22Rv1 (cell line): ENCODE data around the gene GFOD1.

ENCODE experiments used
- H3K27ac ChIP-seq: fragments of 450-650 bp; 2 replicates; pipeline ENCODE4 v1.5.1; 2017
- CTCF ChIP-seq: fragments of 450-650 bp; IDR thresholded peaks from 2 replicates; pipeline ENCODE4 v1.5.1; 2017; ENCODE audit warnings: mild to moderate bottlenecking
- ZFX ChIP-seq: fragments of 450-650 bp; IDR thresholded peaks from 2 replicates; pipeline ENCODE4 v1.6.1; 2017; ENCODE audit warnings: antibody characterized with exemption, borderline replicate concordance

GFOD1 gene

DNA sequence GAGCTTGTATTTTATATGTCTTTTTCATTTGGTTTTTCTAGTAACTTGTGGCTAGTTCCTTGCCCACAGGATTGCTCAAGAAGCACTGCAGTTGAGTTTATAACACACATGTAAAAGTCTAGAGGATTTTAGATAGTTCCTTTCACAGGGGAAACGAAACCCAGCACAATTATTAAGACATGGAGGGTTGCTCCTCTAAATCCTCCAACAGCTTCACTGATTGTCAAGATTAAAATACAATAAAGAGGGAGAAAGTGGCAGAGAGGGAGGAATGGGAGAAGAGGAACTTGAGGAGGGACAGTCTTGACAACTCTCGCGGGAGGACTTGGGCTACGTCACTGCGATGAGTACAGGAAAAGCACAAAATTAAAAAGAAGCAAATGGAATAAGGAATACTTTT lies 149.4 kb downstream of the GFOD1 start:
- H3K27ac ChIP-seq: no peak overlapping the region
- TF ChIP-seq CTCF (no peak), ZFX (no peak)

DNA sequence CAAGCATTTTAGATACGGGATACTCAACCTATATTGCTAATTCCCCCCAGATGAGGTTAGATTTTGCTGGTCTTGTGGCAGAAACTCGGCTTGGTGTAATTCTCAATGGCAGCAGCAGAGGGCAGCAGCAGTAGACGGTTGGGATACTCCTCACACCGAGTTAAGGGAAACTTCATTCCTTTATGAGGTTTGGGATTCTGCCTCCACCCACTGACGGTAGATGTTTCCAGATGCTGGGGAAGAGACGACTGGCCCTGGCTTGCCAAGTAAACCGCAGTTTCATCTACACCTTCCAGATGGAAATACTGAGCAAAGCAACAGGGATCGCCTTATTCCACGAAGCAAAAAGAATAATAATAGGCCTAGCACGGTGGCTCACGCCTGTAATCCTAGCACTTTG lies 150.8 kb downstream of the GFOD1 start:
- TF ChIP-seq ZFX (no peak), CTCF (peak; percentile 90)
- no peak overlapping the region for H3K27ac ChIP-seq

DNA sequence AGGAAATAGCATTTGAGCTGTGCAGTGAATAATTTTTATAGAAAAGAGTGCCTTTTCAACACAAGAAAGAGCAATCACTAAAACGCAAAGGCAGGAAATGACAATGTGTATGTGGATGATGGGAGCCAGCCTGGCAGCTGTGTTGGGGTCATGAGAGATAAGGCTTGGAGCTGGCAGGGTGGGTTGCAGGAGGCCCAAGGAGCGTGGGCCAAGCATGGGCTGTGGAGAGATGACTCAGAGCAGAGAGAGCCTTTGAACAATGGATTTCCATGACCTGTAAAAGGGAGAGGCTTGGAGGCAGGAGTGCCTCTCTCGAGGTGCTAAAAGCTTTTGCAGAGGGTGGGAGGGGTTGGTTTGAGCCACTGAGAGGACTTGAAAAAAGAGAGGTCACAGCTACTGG lies 152.4 kb downstream of the GFOD1 start:
- no peak overlapping the region for H3K27ac ChIP-seq
- TF ChIP-seq ZFX (no peak), CTCF (no peak)

- H3K27ac ChIP-seq: no peak overlapping the region
- TF ChIP-seq ZFX (no peak), CTCF (no peak)
These were observed 155.1 kb downstream of the GFOD1 start for GRCh38 chr6:13332349-13332706.

DNA sequence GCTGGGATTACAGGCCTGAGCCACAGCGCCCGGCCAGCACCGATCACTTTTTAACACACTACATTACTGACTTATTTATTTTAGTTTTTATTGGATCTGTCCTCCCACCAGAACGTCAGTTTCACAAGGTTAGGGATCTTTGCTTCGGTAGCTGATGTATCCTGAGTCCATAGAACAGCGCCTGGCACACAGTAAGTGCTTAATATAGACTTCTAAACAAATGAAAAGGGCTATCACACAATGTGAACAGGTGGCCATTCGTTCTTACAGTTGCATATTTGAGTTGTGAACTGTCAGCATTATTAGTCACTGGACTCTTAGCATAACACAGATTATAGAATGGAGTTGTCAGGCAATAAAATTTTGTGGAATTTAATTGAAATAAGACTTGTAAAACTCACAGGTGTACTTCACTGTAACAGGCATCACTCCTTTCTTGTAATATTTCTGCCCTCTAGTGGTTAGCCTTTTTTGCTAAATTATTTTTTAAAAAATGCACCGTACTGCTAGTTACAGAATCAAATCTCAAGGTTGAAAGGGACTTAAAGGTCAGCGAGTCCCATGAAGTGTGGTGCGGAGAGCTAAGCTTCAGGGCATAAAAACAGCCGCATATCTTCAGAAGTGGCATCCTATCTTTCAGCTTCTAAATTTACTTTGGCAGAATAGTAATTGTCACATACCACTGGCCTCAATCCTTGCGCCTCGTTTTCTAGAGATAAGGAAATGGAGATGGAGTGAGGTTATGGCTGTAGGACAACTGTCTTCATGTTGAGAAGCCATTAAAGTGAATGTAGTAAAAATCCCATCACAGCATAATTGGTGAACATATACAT lies 155.7 kb downstream of the GFOD1 start:
- no peak overlapping the region for H3K27ac ChIP-seq
- TF ChIP-seq CTCF (peak; percentile 77), ZFX (no peak)

- H3K27ac ChIP-seq: peak overlapping the region; percentile 83
These were observed 158.6 kb downstream of the GFOD1 start for GRCh38 chr6:13328875-13329183.

More at GRCh38 chr6:13328875-13329183, 158.6 kb downstream of the GFOD1 start:
- TF ChIP-seq CTCF (no peak), ZFX (no peak)
